HG03439 (cell line): ENCODE measurements around the gene TCP11X2.
"Not testable (repeated sequence)": the region's sequence is repeated elsewhere in the genome, so short reads cannot be mapped to it uniquely, and the experiment has no call there.

Source experiments
- ATAC-seq: cut with Tn5 transposase; IDR thresholded peaks from one replicate; pipeline ENCODE4 v1.9.1; 2021; ENCODE audit warnings: mild to moderate bottlenecking, moderate library complexity; ENCODE audit not compliant: unreplicated experiment

TCP11X2 gene

GRCh38 chrX:102471762-102472220, at the start of gene TCP11X2:
Gene TCP11X2, minus strand, starts transcription at chrX:102471812.
- ATAC-seq: not testable (repeated sequence)

- no peak for ATAC-seq
Observed at GRCh38 chrX:102517326-102517725, 45.7 kb upstream of the TCP11X2 start.

GRCh38 chrX:102515975-102516941, 44.6 kb upstream of the TCP11X2 start, which contains the start of gene TMSB15A:
Gene TMSB15A, minus strand, starts transcription at chrX:102516739.
- no peak for ATAC-seq

GRCh38 chrX:102514536-102514935, 42.9 kb upstream of the TCP11X2 start:
- no peak for ATAC-seq

GRCh38 chrX:102498732-102499131, 27.1 kb upstream of the TCP11X2 start:
- ATAC-seq: no peak

GRCh38 chrX:102491766-102492165, 20.2 kb upstream of the TCP11X2 start:
- no peak for ATAC-seq

- not testable (repeated sequence) for ATAC-seq
Observed at GRCh38 chrX:102478765-102479164, 7.2 kb upstream of the TCP11X2 start.

- not testable (repeated sequence) for ATAC-seq
Observed at GRCh38 chrX:102470215-102470614, 1.4 kb downstream of the TCP11X2 start.

GRCh38 chrX:102458615-102459014, 13.0 kb downstream of the TCP11X2 start:
- not testable (repeated sequence) for ATAC-seq

- ATAC-seq: not testable (repeated sequence)
Observed at GRCh38 chrX:102439908-102440307, 31.7 kb downstream of the TCP11X2 start, which contains the start of gene NXF2B. Gene NXF2B, minus strand, starts transcription at chrX:102440008. Its CDS starts 59,972 bp downstream, at chrX:102380036.

GRCh38 chrX:102414493-102414892, 57.1 kb downstream of the TCP11X2 start:
- ATAC-seq: not testable (repeated sequence)
